NCI-H2227 (cell line): ENCODE measurements around the gene ARMC9.

Source experiments
- DNase-seq: peaks from one replicate; lab custom pipeline; 2025; ENCODE audit not compliant: unreplicated experiment; lab: John Stamatoyannopoulos, UW

The ARMC9 gene

DNA sequence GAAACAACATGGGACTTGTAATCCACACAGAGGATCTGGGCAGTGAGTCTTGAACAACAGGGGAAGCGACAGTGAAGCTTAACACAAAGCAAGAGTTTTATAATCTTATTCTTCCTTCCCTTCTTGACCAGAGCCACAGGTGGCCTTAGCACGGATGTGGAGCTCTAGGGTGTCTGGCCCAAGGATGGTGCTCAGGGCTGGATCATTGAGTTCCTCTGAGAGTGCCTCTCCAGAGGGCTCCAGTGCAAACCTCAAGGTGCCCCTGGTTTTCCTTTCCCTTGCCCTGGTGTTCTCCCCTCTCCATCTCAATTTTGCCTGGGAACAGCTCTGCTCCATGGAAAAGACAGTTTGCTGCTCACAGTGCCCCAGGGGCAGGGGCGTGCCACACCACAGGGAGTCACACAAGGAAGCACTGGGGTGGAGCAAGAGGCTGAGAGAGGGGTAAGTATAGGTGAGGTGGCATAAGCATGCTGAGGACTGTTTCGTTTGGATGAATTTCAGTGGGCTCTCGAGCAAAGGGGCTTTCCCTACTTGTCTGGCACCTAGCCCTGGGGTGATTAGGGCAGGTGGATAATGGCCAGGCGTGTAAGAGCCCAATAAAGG lies 108.5 kb downstream of the ARMC9 start:
- DNase-seq, result no peak

DNA sequence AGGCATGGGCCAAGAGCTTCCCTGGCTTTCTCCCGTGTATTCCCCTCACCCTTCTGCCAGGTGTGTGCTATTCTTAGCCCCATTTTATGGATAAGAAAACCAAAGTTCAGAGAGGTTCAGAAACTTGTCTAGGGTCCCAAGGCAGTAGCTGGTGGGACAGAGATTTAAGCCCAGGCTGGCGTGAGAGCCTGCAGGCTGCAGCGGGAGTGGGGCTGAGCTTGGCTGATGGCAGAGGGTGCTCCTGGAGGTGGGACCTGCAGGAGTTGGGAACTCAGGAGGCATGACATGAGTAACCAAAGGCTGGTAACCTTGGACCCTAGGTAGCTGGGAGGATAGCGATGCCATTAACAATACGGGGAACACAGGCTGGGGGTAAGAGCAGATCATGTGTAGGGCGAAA lies 109.8 kb downstream of the ARMC9 start:
- DNase-seq, result no peak

DNA sequence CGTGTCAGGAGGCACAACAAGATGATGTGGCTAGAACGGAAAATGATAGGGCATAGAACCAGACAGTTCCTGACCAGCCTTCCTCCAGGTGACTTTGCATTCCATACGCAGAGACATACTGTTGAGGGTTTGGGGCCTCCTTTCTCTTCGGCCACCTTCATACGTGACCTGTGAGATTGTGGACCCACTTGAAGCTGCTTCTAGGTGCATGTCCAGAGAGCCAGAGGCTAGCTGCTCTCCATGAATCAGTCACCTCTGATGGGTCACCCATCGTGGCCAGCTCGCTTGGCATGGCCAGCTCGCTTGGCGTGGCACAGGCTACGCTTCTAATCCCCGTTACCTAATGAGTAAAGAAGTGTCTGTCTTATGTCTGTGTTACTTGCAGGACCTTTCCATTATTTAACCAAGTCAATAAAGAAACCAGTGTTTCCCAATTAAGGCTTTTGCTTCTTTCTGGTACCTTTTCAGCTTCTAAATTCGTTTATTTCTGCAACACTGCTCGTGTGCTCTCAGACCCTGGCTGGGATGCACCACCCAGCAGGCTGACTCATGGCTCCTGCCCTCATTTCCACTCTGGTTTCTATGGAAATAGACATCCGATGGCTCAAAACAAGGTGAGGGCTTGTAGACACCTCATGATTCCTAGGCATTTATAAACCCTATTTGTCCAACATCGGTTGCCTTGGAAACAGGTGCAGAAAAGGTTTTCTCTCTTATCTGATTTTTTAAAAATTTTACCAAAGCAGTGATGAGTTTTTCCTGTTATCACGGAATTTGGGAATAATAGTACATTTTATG lies 110.4 kb downstream of the ARMC9 start:
- no peak for DNase-seq

DNA sequence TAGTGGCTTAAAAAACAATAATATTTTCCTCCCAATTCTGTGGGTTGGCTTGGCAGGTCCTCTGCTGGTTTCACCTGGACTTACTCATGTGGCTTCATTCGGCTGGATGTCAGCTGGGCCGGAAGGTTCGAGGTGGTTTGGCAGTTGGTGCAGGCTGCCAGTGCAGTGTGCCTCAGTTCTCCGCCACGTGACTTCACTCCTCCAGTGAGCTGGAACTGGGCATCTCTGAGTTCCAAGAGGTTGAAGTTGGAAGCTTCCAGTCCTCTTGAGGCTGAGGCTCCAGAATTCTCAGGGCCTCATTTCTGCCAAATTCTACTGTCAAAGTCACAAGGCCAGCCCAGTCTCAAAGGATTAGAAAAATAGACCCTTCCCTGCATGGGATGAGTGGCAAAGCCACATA lies 113.6 kb downstream of the ARMC9 start:
- DNase-seq, result no peak

DNA sequence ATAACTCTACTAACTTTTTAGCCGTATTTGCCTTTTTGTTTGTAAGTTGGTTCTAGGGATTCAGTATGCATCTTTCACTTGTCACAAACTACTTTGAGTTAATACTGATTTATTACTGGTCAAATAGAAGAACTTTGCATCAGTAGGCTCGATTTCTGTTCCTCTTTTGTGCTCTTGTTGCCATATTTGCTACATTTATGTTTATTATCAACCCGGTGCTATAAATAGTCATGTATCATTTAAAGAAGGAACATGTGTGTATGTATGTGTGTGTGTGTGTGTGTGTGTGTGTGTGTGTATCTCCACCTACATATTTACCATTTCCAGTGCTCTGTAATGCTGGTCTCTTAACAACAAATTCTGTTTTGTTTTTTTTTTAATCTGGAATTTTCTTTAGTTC lies 117.5 kb downstream of the ARMC9 start:
- DNase-seq, result no peak

DNA sequence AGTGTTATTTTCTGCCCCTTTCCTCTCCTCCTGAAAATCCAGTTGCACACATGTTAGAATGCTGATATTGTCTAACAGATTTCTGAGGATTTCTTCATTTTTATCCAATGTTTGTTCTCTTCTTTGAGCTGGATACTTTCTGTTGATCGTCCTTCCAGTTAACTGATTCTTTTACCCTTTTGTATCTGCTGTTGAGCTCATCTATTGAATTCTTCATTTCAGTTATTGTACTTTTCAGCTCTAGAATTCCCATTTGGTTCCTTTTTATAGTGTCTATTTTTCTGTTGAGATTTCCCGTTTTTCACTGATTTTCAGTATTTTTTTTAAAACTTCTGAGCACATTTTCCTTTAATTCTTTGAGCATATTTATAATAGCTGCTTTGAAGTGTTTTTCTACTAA lies 119.1 kb downstream of the ARMC9 start:
- DNase-seq, result no peak

DNA sequence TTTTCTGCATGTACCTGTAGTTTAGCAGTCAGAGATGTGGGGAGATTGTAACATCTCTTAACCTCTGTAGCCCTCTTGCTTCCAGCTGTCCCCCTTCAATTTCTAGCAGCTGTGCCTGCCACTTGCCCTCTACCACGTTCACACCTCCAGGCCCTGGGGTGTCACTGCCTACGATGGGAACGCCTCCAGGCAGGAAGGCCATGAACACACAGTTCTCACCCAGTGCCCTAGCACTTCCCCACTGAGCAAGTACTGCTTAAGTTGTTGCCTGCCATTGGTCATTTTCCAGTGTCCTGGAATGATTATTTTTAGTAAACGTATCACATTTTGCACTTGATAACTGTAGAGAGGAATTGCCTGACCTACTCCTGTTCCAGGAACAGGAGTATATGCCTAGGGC lies 120.0 kb downstream of the ARMC9 start:
- no peak for DNase-seq

DNA sequence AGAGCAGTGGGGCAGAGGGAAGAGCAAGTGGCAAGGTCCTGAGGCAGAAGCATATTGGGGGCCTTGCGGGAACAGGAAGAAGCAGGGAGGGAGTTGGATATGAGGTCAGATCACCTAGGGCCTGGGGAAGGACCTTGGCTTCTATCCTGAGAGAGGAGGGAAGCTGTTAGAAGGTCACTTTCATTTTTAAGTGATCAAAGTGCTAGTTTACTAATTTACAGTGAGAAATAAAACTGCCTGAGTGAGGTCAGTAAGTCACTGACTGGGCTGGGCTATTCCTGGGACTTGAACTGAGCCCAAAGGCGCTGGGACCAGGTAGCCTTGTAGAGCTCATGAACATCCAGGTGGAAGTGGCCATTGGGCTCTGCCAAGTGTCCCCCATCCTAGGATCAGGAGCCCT lies 120.5 kb downstream of the ARMC9 start:
- DNase-seq, result no peak

DNA sequence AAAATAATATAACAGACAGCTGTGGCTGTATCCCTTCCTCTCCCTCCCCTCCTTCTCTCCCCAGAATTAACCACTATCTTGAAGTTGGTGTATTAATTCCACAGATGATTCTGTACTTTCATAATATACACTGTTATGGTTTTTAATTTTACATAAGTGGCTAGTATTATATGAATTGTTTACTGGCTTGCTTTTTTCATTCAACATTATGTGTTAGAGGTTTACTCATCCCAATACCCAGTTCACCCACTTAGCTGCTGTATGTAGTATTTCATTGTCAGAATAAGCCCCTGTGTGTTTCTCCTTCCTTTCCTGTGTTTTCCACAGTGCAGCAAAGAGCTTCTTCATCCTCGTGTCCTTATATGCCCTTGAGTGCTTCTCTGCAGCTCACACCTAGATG lies 121.4 kb downstream of the ARMC9 start:
- no peak for DNase-seq

DNA sequence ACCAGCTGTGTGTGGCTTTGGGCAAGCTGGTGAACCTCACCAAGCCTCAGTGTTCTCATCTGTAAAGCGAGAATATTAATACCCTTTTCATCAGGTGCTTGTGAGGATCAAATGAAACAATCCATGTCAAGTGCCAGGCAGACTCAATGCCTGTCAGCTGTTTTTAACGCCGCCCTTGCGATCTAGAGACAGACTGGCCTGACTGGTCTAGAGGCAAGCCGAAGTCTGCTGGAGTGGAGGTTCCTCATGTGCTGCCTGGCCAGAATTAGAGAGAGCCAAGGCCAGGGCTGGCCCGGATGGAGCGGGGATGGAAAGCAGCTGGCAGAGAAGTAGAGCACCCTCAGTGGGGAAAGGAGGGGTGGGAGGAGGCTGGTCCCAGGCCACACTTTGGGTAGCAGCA lies 122.6 kb downstream of the ARMC9 start:
- no peak for DNase-seq

DNA sequence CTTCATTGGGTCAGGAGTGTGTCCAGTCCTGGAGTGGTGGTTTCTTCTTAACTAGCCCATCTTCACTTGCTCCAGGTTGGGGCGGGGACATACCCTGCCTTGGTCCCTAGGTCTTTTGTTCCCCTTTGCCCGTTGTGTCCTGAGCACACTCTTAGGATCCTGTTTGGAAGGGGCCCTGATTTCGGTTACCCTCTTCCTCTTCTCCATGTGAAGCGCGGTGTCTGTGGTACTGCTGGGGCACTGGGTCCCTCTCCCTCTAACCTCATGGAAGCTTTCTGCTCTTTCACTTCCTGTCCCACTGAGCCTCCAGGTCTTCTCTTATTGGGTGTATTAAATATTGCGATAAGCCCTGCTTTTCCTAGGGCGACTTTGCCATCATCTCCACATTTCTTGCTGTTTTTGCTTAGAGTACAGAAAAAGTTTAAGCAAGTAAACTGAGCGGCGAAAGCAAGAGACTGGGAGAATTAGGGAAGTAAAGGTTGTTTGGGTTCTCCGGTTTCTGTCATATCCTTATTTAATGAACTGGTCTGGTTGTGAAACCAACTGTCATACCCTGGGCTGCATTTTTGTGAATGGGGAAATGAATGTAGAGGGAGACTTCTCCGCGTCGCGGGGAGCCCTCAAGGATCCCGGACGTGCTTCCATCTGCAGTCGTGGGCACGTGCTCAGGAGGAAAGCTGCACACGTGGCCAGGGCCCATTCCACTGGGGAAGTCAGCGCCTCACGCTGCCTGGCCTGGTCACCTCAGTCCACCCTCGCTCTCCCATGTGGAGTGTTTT lies 123.3 kb downstream of the ARMC9 start:
- no peak for DNase-seq

DNA sequence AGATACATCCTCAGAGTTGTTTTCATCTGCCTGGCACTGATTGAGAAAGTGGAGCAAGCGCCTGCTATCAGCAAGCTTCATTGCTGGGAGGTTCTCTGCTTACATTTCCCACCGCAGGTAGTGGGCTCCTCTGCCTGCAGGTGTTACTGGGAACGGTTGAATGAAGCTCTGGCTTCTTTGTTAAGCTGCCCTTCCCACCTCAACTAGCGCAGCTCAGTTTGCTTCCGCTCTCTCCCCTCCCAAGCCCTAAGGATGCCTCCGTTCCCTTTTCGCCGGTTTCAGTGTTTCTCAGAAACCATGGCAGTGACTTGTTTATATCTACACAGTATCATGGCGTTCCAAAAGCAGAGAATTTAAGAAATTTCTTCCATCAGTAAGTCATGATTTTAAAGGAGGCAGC lies 124.9 kb downstream of the ARMC9 start:
- DNase-seq, result no peak

DNA sequence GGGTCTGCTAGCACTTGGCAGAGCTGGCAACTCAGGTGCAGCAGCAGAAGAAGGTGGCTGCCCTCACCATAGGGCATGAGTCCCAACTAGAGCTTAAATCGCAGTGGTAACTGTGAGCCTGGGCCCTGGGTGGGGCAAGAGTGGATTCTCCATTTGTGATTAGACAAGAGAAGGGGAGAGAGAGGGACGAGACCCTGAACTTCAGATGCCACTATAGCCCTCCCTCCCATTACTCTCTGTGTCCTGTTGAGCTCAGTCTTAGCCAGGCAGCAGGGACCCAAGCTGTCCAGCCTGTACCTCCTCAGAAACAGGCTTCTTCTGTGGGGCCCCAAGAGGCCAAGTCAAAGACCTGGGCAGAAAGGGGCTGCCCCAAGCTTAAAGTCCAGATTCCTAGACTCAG lies 127.4 kb downstream of the ARMC9 start:
- DNase-seq, result no peak

DNA sequence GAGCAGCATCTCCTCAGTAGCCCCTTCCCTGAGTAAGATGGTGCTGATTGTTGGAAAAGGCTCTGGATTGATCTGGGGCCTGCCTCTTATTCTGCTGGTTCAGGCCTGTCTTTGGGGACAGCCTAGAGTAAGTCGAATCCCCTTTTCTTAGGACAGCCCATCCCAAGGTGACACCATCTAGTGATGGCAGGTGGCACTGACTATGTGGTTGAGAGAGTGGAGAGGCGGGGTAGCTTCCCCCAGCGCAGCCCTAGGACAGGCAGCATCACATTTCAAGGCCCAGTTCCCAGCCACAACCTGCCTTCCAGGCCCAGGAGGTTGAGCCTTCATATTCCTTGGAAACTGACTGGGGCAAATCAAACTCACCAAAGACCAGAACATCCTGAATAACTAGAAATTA lies 128.0 kb downstream of the ARMC9 start:
- peak; percentile 47 for DNase-seq

DNA sequence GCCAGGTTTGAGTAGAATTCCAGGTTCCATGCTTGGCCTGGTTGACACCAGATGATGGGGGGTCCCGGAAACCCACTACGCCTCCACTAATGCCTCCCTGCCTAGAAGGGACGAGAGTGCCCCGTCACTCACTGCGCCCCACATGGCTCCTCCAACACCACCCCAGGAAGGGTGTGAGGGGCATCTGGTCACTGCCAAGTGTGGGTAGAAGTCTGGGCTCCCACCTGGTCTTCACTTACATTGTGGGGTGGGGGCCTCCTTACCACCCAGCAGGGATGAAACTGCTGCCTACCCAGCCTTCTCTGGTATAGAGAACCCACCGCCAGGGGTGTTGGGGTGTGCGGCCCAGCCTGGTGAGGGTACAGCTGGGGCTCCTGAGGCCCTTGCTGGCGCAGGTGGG lies 131.9 kb downstream of the ARMC9 start:
- DNase-seq, result no peak

DNA sequence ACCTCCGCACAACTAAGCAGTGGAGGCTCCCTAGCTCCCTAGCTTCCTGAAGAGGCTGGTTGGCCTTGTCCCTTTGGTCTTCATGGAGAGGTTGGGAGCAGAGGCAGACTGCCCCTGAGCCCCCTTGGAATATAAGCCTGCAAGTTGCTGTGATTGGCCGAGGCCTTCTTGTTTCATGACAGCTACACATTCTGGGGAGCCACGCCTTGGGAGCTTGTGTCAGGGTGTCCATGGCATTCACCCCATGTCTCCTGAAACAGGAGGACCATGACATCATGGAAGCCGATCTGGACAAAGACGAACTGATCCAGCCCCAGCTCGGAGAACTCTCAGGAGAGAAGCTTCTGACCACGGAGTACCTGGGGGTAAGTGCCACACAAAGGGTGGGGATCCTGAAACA lies 133.1 kb downstream of the ARMC9 start:
- no peak for DNase-seq

DNA sequence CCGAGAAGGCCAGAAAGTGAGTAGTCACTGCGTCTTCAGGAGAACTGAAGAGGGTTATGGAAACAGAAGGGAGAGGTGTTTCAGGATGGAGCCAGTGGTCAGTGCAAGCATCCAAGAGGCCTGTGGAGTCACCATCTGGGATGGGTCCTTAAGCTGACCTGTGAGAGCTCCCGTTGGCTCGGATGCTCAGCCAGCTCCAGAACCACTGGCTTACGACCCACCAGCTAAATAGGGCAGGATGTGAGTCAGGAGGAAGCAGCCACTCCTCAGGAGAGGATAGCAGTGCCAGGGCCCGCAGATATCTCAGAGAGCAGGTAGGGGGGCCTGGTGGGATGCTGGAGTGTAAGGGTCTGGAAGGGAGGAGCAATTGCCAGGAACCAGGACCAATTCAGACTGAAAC lies 134.0 kb downstream of the ARMC9 start:
- no peak for DNase-seq

DNA sequence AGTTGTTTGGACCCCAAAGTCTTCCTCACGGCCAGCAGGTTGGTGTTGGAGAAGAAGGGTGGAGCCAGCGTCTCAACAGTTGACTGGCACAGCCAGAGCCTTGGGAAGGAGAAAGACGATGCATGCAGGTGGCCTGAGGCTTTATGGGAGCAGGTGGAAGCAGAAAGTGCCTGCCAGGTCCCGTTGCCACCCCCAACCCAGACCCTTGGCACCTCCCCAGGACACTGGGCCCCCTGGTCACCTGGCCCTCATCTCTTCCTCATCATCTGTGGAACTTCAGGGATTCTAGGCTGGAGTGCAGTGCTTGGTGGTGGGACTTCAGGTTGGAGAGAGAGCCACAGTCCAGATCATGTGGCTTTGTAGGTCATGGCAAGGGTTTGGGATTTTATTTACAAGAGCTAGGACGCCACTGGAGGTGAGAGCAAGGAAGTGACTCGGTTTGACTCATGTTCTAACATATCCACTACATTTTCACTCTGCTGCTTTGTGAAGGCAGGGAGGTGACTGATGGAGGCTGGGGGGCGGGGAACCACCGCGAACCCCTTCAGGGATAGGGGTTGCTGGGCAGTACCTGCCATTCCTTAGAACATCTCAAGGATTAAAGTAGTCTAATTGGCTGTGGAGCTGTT lies 134.6 kb downstream of the ARMC9 start:
- no peak for DNase-seq

DNA sequence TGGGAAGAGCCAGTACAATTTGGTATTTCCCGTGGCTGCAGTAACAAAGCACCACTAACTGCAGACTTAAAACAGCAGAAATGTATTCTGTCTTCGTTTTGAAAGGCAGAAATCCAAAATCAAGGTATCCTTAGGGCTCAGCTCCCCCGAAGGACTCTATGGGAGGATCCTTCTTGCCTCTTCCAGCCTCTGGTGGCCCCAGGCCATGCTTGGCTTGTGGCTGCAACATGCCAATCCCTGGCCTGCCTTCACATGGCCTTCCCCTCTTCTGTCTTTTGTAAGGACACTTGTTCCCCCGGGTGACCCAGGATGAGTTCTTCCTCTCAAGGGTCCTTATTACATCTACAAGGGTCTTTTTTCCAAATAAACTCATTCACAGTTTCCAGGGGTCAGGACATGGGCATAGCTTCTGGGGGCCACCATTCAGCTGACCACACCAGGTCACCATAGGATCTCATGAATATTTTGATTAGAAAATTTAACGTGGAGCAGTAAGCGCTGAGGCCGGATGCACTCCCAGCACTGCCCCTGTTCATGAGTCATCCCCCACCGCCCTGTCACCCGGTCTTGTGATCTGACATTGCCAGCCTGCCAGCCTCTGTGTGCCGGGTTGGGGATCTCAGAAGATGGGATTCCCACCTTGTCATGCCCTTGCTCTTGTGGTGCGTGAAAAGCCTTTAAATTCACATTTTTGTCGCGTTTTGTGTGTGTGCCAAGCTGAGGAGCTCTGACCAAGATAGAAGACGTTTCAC lies 135.9 kb downstream of the ARMC9 start:
- no peak for DNase-seq

DNA sequence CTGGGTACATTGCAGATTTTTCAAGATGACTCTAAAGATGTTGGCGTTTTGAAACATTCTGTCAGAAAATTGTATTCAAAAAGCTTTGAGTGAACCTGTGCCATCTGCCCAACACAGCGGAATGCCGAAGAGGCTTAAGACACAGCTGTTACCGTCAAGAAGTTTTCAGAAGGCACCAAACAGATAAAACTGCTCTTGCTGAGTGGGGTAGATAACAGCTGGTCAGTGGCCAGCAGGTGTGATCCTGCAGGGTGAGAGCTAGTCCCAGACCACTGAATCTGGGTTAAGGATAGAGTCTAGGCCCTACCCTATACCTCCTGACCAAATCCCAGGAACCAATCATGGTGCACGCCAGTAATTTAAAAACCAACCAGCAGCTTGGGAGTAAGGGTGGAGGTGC lies 136.6 kb downstream of the ARMC9 start:
- DNase-seq, result no peak

DNA sequence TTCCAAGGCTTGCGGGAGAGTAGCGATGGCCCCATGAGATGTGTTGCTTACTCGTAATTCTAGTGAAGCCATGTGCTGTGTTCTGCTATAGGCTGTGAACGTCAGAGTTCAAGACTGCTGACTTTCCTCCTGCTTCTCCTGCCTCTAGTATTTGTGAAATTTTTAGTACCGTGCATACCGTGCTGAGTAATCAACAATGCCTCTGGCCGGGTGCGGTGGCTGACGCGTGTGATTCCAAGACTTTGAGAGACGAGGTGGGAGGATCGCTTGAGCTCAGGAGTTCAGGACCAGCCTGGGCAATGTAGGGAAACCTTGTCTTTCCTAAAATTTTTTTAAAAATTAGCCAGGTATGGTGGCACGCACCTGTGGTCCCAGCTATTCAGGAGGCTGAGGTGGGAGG lies 137.2 kb downstream of the ARMC9 start:
- no peak for DNase-seq
